ENCODE measurements around the gene HSPG2. TPM values are rescaled to one million over a fixed set of nuclear protein-coding genes. Genes with fewer than 3 reads are reported as not detected.

HSPG2 gene
- total and polyA plus RNA-seq, 2 of the 8 experiments (the other 6 are each of a cell fraction or from before 2014, with no cell fraction given) = 17.8 to 111 TPM

DNA sequence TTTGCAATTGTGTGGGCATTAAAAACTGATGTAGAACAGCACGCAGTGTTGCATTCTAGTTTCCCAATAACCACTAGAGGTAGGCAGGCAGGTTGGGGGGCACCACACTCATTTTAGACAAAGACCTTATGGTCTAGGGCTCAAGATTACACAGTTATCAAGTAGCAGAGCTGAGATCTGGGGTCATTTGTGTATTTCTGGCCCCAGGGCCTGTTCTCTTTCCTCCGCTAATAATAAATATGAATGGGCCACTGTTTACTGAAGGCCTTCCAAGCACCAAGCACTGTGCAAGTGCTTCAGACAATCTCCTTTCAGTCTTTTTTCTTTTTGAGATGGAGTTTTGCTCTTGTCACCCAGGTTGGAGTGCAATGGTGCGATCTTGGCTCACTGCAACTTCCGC lies 101.1 kb downstream of the HSPG2 start:
- WGBS, 2 experiments (ENCODE audit: extremely low coverage in 1 of 2, insufficient coverage in 1 of 2, insufficient read length in 1 of 2, insufficient replicate concordance in 2 of 2, low coverage in 1 of 2, low lambda C conversion rate in 2 of 2, missing lambda C conversion rate in 1 of 2) = 86% methylated on average over 4 of the region's 4 CpGs; no CpG with 5 or more reads in 1 of the 2 experiments
- Histone ChIP-seq H2BK20ac (ENCODE audit: low read length) (no peak overlapping the region), H2AK5ac (ENCODE audit: low read depth, low read length) (no peak overlapping the region), H3K18ac (ENCODE audit: extremely low read depth, low read length) (no peak overlapping the region), H2BK5ac (ENCODE audit: low read depth, low read length) (no peak overlapping the region), H2BK120ac (replicated peaks; ENCODE audit: low read depth, low read length) (no peak overlapping the region), H3K27ac (ENCODE audit: low read depth, low read length) (no peak overlapping the region), H3K56ac (replicated peaks; ENCODE audit: insufficient read length, low read depth, low read length) (no peak overlapping the region), H3K4me3 (ENCODE audit: extremely low read depth in 1 of 4, insufficient read depth in 2 of 4, low read depth in 3 of 4, low read length in 4 of 4) (no peak overlapping the region), H2BK15ac (ENCODE audit: low read length) (no peak overlapping the region), H3K27me3 (replicated peaks in 1 of 4; ENCODE audit: control insufficient read depth in 3 of 4, extremely low read depth in 1 of 4, insufficient read depth in 3 of 4, low read length in 3 of 4) (no peaks in the 10 kb centered on the region), H3K14ac (ENCODE audit: insufficient read length) (no peak overlapping the region), H4K20me1 (replicated peaks in 1 of 2; ENCODE audit: control insufficient read depth in 1 of 2, insufficient read depth in 2 of 2, low read length in 2 of 2) (peaks cover 0 to 10% of the 10 kb centered on the region in 2 experiments), H3K36me3 (ENCODE audit: control insufficient read depth in 2 of 4, insufficient read depth in 4 of 4, low read length in 3 of 4) (peaks cover 24 to 61% (median 59%) of the 10 kb centered on the region in 4 experiments), H3K79me2 (ENCODE audit: control insufficient read depth in 1 of 2, insufficient read depth in 2 of 2, low read length in 2 of 2) (no peaks in the 10 kb centered on the region), H4K5ac (ENCODE audit: insufficient read length, low read depth, low read length) (no peak overlapping the region), H4K8ac (ENCODE audit: extremely low read depth, insufficient read depth, low read length) (no peak overlapping the region), H3K23ac (ENCODE audit: insufficient read length) (no peak overlapping the region), H2AFZ (ENCODE audit: low read length) (no peak overlapping the region), H3K4me2 (ENCODE audit: insufficient read depth in 1 of 2, low read depth in 2 of 2, low read length in 2 of 2) (no peak overlapping the region), H4K91ac (replicated peaks; ENCODE audit: insufficient read length, low read length) (no peak overlapping the region), H3K79me1 (ENCODE audit: low read depth, low read length) (no peaks in the 10 kb centered on the region), H2BK12ac (ENCODE audit: low read depth, low read length) (no peak overlapping the region), H3K9ac (replicated peaks in 1 of 4; ENCODE audit: extremely low read depth in 1 of 4, low read depth in 3 of 4, low read length in 3 of 4) (no peak overlapping the region), H3K23me2 (ENCODE audit: low read depth, low read length) (no peaks in the 10 kb centered on the region; the same call in 1 of the 2 replicates), H3K4me1 (replicated peaks in 1 of 4; ENCODE audit: control insufficient read depth in 3 of 4, insufficient read depth in 4 of 4, low read length in 3 of 4) (no peaks in the 10 kb centered on the region), H3K9me3 (ENCODE audit: insufficient read depth in 2 of 2, low read depth in 1 of 2, low read length in 1 of 2) (peaks cover 7 to 8% of the 10 kb centered on the region in 2 experiments; a peak in 3 of 4 replicates), H3K4ac (replicated peaks; ENCODE audit: insufficient read length, low read depth, low read length) (no peak overlapping the region)
- ChIA-PET CTCF (ENCODE audit: partially characterized antibody) (interaction anchor here (0.5 kb wide), 1 partner anchor 31 kb away, joined by 3 read pairs; no protein-coding TSS in a partner anchor), POLR2A (ENCODE audit: partially characterized antibody) (interaction anchor here (1.4 kb wide), 1 partner anchor 12 kb away, joined by 3 read pairs; no protein-coding TSS in a partner anchor)
- no peak for FAIRE-seq
- DNase-seq (ENCODE audit: low read depth in 1 of 2, low spot score in 2 of 2) = no peak
- TF ChIP-seq SRF (IDR thresholded peaks at IDR 0.05; ENCODE audit: low read depth, low read length) (no peak), KDM4A (IDR thresholded peaks at IDR 0.05; ENCODE audit: low read depth, low read length, severe bottlenecking) (no peak)
